Measurements from ENCODE around the gene GLYATL1B. TPM values are rescaled to one million over a fixed set of nuclear protein-coding genes. Genes with fewer than 3 reads are reported as not detected.
"Not testable (repeated sequence)": the region's sequence is repeated elsewhere in the genome, so short reads cannot be mapped to it uniquely, and the experiment has no call there.

The GLYATL1B gene
- total and polyA plus RNA-seq, 2 donors from 2014 or later, result not detected

- no peak for FAIRE-seq
- no peaks in the 10 kb centered on the region for H3K9me3 ChIP-seq (ENCODE audit: control insufficient read depth in 2 of 3, insufficient read depth in 1 of 3, low read length in 3 of 3)
- H3K9ac ChIP-seq (ENCODE audit: low read length in 3 of 3), result no peak overlapping the region
- no peak overlapping the region for H3K27ac ChIP-seq (ENCODE audit: low read depth in 2 of 2, low read length in 2 of 2)
- H3K4me1 ChIP-seq (ENCODE audit: control insufficient read depth in 2 of 3, insufficient read depth in 2 of 3, low read depth in 1 of 3, low read length in 3 of 3), result no peaks in the 10 kb centered on the region
- no peak overlapping the region for H3K4me3 ChIP-seq (ENCODE audit: low read length in 3 of 3)
- no peak for DNase-seq
- no peaks in the 10 kb centered on the region for H3K36me3 ChIP-seq (ENCODE audit: control insufficient read depth in 2 of 3, insufficient read depth in 3 of 3, low read length in 3 of 3)
- TF ChIP-seq, protein P1, sequence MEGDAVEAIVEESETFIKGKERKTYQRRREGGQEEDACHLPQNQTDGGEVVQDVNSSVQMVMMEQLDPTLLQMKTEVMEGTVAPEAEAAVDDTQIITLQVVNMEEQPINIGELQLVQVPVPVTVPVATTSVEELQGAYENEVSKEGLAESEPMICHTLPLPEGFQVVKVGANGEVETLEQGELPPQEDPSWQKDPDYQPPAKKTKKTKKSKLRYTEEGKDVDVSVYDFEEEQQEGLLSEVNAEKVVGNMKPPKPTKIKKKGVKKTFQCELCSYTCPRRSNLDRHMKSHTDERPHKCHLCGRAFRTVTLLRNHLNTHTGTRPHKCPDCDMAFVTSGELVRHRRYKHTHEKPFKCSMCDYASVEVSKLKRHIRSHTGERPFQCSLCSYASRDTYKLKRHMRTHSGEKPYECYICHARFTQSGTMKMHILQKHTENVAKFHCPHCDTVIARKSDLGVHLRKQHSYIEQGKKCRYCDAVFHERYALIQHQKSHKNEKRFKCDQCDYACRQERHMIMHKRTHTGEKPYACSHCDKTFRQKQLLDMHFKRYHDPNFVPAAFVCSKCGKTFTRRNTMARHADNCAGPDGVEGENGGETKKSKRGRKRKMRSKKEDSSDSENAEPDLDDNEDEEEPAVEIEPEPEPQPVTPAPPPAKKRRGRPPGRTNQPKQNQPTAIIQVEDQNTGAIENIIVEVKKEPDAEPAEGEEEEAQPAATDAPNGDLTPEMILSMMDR (IDR thresholded peaks at IDR 0.05; ENCODE audit: borderline replicate concordance, extremely low read depth, insufficient read depth), result no peak
- H3K27me3 ChIP-seq (ENCODE audit: control insufficient read depth, insufficient read depth, low read length), result no peaks in the 10 kb centered on the region
- intact Hi-C loops (cut with DNase I), result no loop called here
Observed at GRCh38 chr11:59088162-59088561, 2.1 kb downstream of the GLYATL1B start.

- H3K9me3 ChIP-seq (ENCODE audit: control insufficient read depth in 2 of 3, insufficient read depth in 1 of 3, low read length in 3 of 3); FAIRE-seq; H3K9ac ChIP-seq (ENCODE audit: low read length in 3 of 3); H3K27me3 ChIP-seq (ENCODE audit: control insufficient read depth, insufficient read depth, low read length); H3K27ac ChIP-seq (ENCODE audit: low read depth in 2 of 2, low read length in 2 of 2); H3K36me3 ChIP-seq (ENCODE audit: control insufficient read depth in 2 of 3, insufficient read depth in 3 of 3, low read length in 3 of 3); H3K4me3 ChIP-seq (ENCODE audit: low read length in 3 of 3); DNase-seq; intact Hi-C loops (cut with DNase I); H3K4me1 ChIP-seq (ENCODE audit: control insufficient read depth in 2 of 3, insufficient read depth in 2 of 3, low read depth in 1 of 3, low read length in 3 of 3): not testable (repeated sequence)
Observed at GRCh38 chr11:59093576-59093975, 7.5 kb downstream of the GLYATL1B start.

DNA sequence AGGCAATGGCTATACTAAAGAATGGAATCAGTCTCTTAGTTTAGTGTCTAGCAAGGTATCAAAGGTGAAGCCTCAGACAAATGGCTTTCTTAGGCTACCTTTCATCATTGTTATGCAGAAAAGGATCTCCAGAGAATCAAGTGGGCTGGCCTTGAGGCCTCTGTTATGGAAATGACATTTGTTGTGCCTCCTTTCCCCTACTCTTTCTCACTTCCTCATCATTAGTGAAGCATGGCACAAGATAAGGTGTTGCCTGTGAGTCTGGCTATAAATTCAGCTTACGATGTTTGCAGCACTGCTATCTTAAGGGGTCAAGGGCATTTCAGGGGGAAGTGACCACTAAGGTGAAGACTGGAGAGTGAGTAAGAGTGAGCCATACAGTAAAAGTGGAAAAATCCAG, 9.1 kb downstream of the GLYATL1B start:
- H3K27me3 ChIP-seq (ENCODE audit: control insufficient read depth, insufficient read depth, low read length); H3K4me1 ChIP-seq (ENCODE audit: control insufficient read depth in 2 of 3, insufficient read depth in 2 of 3, low read depth in 1 of 3, low read length in 3 of 3); H3K27ac ChIP-seq (ENCODE audit: low read depth in 2 of 2, low read length in 2 of 2); H3K9ac ChIP-seq (ENCODE audit: low read length in 3 of 3); H3K4me3 ChIP-seq (ENCODE audit: low read length in 3 of 3); intact Hi-C loops (cut with DNase I); H3K36me3 ChIP-seq (ENCODE audit: control insufficient read depth in 2 of 3, insufficient read depth in 3 of 3, low read length in 3 of 3); H3K9me3 ChIP-seq (ENCODE audit: control insufficient read depth in 2 of 3, insufficient read depth in 1 of 3, low read length in 3 of 3); FAIRE-seq: not testable (repeated sequence)
- peak in 1 of 5 donors; percentile 2 for DNase-seq

GRCh38 chr11:59095972-59096575, 10.0 kb downstream of the GLYATL1B start:
- intact Hi-C loops (cut with DNase I); H3K4me1 ChIP-seq (ENCODE audit: control insufficient read depth in 2 of 3, insufficient read depth in 2 of 3, low read depth in 1 of 3, low read length in 3 of 3); FAIRE-seq; H3K27ac ChIP-seq (ENCODE audit: low read depth in 2 of 2, low read length in 2 of 2); H3K9me3 ChIP-seq (ENCODE audit: control insufficient read depth in 2 of 3, insufficient read depth in 1 of 3, low read length in 3 of 3); H3K36me3 ChIP-seq (ENCODE audit: control insufficient read depth in 2 of 3, insufficient read depth in 3 of 3, low read length in 3 of 3); H3K4me3 ChIP-seq (ENCODE audit: low read length in 3 of 3); H3K27me3 ChIP-seq (ENCODE audit: control insufficient read depth, insufficient read depth, low read length); H3K9ac ChIP-seq (ENCODE audit: low read length in 3 of 3); DNase-seq: not testable (repeated sequence)

GRCh38 chr11:59097113-59097708, 11.1 kb downstream of the GLYATL1B start:
- FAIRE-seq, result no peak
- intact Hi-C loops (cut with DNase I), result no loop called here

DNA sequence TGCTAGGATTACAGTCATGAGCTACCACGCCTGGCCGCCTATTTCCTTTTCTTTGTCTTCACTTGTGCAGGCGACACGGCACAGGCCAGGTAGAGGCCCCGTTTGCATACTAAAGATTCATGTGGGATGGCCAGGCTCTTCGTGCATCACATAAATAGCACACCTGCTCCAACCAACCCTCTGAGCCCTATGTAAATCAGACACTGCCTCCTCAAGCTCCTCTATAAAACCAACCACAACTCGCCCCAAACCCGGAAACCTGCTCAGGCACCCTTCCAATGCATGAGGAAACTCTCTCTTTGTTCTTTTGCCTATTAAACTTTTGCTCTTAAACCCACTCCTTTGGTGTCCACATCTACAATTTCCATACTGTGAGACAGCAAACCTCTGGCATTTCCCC, 11.8 kb downstream of the GLYATL1B start:
- DNase-seq; H3K27me3 ChIP-seq (ENCODE audit: control insufficient read depth, insufficient read depth, low read length); H3K9me3 ChIP-seq (ENCODE audit: control insufficient read depth in 2 of 3, insufficient read depth in 1 of 3, low read length in 3 of 3); FAIRE-seq; H3K9ac ChIP-seq (ENCODE audit: low read length in 3 of 3); H3K4me1 ChIP-seq (ENCODE audit: control insufficient read depth in 2 of 3, insufficient read depth in 2 of 3, low read depth in 1 of 3, low read length in 3 of 3); H3K27ac ChIP-seq (ENCODE audit: low read depth in 2 of 2, low read length in 2 of 2); H3K36me3 ChIP-seq (ENCODE audit: control insufficient read depth in 2 of 3, insufficient read depth in 3 of 3, low read length in 3 of 3); H3K4me3 ChIP-seq (ENCODE audit: low read length in 3 of 3); intact Hi-C loops (cut with DNase I): not testable (repeated sequence)

More at GRCh38 chr11:59097113-59097708, 11.1 kb downstream of the GLYATL1B start:
- Histone ChIP-seq H3K4me1 (ENCODE audit: control insufficient read depth in 2 of 3, insufficient read depth in 2 of 3, low read depth in 1 of 3, low read length in 3 of 3) (no peaks in the 10 kb centered on the region), H3K36me3 (ENCODE audit: control insufficient read depth in 2 of 3, insufficient read depth in 3 of 3, low read length in 3 of 3) (no peaks in the 10 kb centered on the region), H3K9ac (ENCODE audit: low read length in 3 of 3) (no peak overlapping the region), H3K9me3 (ENCODE audit: control insufficient read depth in 2 of 3, insufficient read depth in 1 of 3, low read length in 3 of 3) (no peaks in the 10 kb centered on the region), H3K27ac (ENCODE audit: low read depth in 2 of 2, low read length in 2 of 2) (no peak overlapping the region), H3K4me3 (ENCODE audit: low read length in 3 of 3) (no peak overlapping the region), H3K27me3 (ENCODE audit: control insufficient read depth, insufficient read depth, low read length) (no peaks in the 10 kb centered on the region)
- TF ChIP-seq, protein P1 (IDR thresholded peaks at IDR 0.05; ENCODE audit: borderline replicate concordance, extremely low read depth, insufficient read depth), result peak; percentile 70
- DNase-seq, result peak in 4 of 5 donors; percentile 57 to 79 (median 62)

All from kidney (tissue), 14 donors.